Activated CD4-positive, alpha-beta memory T cell treated with anti-CD3 and anti-CD28 coated beads for 36 hours (primary cell): ENCODE measurements around the gene RAB3A. TPM values are rescaled to one million over a fixed set of nuclear protein-coding genes. Genes with fewer than 3 reads are reported as not detected.
A peak's percentile ranks its signal among the peaks of the same experiment; 100 is the strongest.

ENCODE experiments used
- CTCF ChIA-PET: fragments of 350-600 bp; sonication (Branson Sonifier 250); formaldehyde crosslinking; loops from one replicate; lab custom pipeline; 2021; ENCODE audit warnings: antibody characterized with exemption, inconsistent platforms; lab: Charles Lee
- POLR2A ChIA-PET: fragments of 350-600 bp; sonication (Branson Sonifier 250); formaldehyde crosslinking; loops from one replicate; lab custom pipeline; 2021; ENCODE audit warnings: antibody characterized with exemption; lab: Charles Lee
- DNase-seq: peaks from one replicate; pipeline ENCODE4 v3.0.0-alpha.2; 2020
- H3K27ac Mint-ChIP-seq: one replicate; pipeline ENCODE4 v1.8.0; 2021; ENCODE audit warnings: mixed read lengths
- H3K27me3 Mint-ChIP-seq: one replicate; pipeline ENCODE4 v1.8.0; 2021; ENCODE audit warnings: mixed read lengths
- H3K36me3 Mint-ChIP-seq: one replicate; pipeline ENCODE4 v1.8.0; 2021; ENCODE audit warnings: mixed read lengths
- H3K4me1 Mint-ChIP-seq: one replicate; pipeline ENCODE4 v1.8.0; 2021; ENCODE audit warnings: low read depth, mixed read lengths
- H3K4me3 Mint-ChIP-seq: one replicate; pipeline ENCODE4 v1.8.0; 2021; ENCODE audit warnings: mild to moderate bottlenecking, mixed read lengths
- H3K9me3 Mint-ChIP-seq: one replicate; pipeline ENCODE4 v1.8.0; 2021; ENCODE audit warnings: mixed read lengths
- intact Hi-C: fragments of 100-400 bp; cut with micrococcal nuclease; formaldehyde crosslinking; loops from one replicate; pipeline ENCODE4 v1.15.1; 2023
- total RNA-seq, 2 experiments: library from RNA; stranded (reverse); gene quantifications; one replicate each; pipeline ENCODE4 v1.2.3, GENCODE V29; 2021

The RAB3A gene
- total RNA-seq, 2 experiments from 2014 or later = 3.9 to 4.3 TPM

DNA sequence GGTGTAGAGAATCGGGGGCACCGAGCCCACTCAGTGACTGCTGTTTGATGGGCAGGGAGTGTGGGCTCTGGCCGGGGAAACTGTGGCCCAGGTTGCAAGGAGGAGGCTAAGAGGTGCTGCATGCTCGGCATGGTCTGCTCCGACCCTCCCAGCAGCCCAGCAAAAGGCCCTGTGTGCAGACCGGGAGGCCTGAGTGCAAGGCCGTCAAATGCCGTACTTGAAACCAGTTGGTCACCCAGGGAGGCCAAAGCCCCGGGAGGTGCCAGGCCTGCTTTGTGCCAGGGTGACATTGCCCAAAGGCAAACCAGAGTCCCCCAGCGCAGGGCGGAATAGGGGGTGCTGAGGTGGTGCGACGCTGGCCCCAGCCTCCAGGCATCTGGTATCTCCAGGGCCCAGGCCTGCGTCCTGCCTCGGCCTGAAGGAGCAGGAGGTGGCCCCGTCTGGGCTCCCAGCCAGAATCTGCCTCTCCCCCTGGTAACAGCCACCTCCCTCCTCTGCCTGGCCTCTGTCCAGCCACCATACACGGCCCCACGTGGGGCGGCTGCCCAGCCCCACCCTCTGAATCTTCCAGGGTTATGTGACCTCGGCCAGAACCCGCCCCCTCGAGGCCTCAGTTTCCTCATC, 46.9 kb downstream of the RAB3A start:
- Mint-ChIP-seq H3K27ac (no peak overlapping the region), H3K9me3 (no peaks in the 10 kb centered on the region), H3K27me3 (no peaks in the 10 kb centered on the region), H3K4me3 (no peak overlapping the region), H3K4me1 (peaks cover 16% of the 10 kb centered on the region), H3K36me3 (no peaks in the 10 kb centered on the region)
- CTCF ChIA-PET = no interaction called here
- POLR2A ChIA-PET = no interaction called here
- intact Hi-C loops = no loop called here
- no peak for DNase-seq

- no peak overlapping the region for H3K4me3 Mint-ChIP-seq
- H3K4me1 Mint-ChIP-seq = peaks cover 21% of the 10 kb centered on the region
- no peak overlapping the region for H3K27ac Mint-ChIP-seq
- no peaks in the 10 kb centered on the region for H3K27me3 Mint-ChIP-seq
- ChIA-PET CTCF (interaction anchor here (1.7 kb wide), 1 partner anchor 11 kb away, joined by 5 read pairs; no protein-coding TSS in a partner anchor), POLR2A (no interaction called here)
- no peaks in the 10 kb centered on the region for H3K9me3 Mint-ChIP-seq
- intact Hi-C loops = no loop called here
- H3K36me3 Mint-ChIP-seq = no peaks in the 10 kb centered on the region
- no peak for DNase-seq
Observed at GRCh38 chr19:18156268-18156667, 47.6 kb downstream of the RAB3A start.

- Mint-ChIP-seq H3K4me3 (no peak overlapping the region), H3K27ac (no peak overlapping the region), H3K27me3 (no peaks in the 10 kb centered on the region), H3K4me1 (peaks cover 24% of the 10 kb centered on the region), H3K36me3 (no peaks in the 10 kb centered on the region), H3K9me3 (no peaks in the 10 kb centered on the region)
- DNase-seq = no peak
- ChIA-PET CTCF (interaction anchor here (1.7 kb wide), 1 partner anchor 12 kb away, joined by 5 read pairs; no protein-coding TSS in a partner anchor), POLR2A (no interaction called here)
- intact Hi-C loops = no loop called here
Observed at GRCh38 chr19:18155095-18156087, 48.5 kb downstream of the RAB3A start.

DNA sequence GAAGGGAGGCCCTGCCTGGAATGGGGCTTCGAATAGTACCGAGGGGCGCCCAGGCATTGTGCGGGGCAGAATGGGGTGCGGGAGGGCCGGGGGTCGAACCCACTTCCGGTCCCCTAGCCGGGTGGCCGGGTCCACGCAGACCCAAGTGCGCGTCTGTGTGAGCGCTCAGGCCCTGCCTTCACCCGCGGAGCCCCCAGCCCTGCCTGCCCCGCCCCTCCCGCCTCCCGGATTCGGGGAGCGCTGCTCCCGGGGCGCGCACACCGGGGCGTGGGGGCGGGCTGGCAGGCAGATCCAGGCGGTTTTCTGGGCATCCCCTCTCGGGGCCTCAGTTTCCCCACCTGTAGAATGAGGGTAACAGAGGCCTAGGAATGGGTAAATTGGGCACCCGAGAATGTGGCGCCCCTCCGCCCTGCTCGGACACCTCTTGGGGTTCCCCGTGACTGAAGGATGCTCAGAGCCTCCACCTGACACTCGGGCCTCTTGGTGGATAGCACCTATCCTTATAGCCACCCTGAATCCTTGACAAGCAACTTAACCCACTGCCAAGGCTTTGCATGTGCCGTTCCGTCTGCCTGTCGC, 50.2 kb downstream of the RAB3A start:
- Mint-ChIP-seq H3K9me3 (no peaks in the 10 kb centered on the region), H3K27me3 (no peaks in the 10 kb centered on the region), H3K4me3 (peak overlapping the region; percentile 76), H3K36me3 (no peaks in the 10 kb centered on the region), H3K27ac (peak overlapping the region; percentile 14), H3K4me1 (peaks cover 22% of the 10 kb centered on the region)
- CTCF ChIA-PET = no interaction called here
- DNase-seq = peak; percentile 39
- intact Hi-C loops = loop anchor here (2.0 to 5.0 kb wide), 5 partner anchors 56 to 221 kb away; partner anchors contain the start of genes CCDC124 and MAST3
- POLR2A ChIA-PET = no interaction called here

- Mint-ChIP-seq H3K4me3 (peak within 1 kb of the TSS; percentile 76), H3K9me3 (no peaks in the 10 kb centered on the region), H3K27ac (peak within 1 kb of the TSS; percentile 97), H3K36me3 (peaks cover 3% of the 10 kb centered on the region), H3K27me3 (no peaks in the 10 kb centered on the region), H3K4me1 (peaks cover 22% of the 10 kb centered on the region)
- DNase-seq = peak; percentile 100
- ChIA-PET CTCF (interaction anchor here (0.9 to 2.2 kb wide), 9 partner anchors 8 to 146 kb away, joined by 3 to 22 read pairs (median 6); no protein-coding TSS in a partner anchor), POLR2A (interaction anchor here (1.1 to 2.4 kb wide), 9 partner anchors 8 to 170 kb away, joined by 3 to 15 read pairs (median 6); partner anchors contain the start of genes IL12RB1, JUND and LSM4)
- intact Hi-C loops = loop anchor here (1.0 to 5.0 kb wide), 7 partner anchors 34 to 221 kb away; partner anchors contain the start of genes CCDC124 and MAST3
Observed at GRCh38 chr19:18152817-18153555, 50.9 kb downstream of the RAB3A start, which contains the start of gene PIK3R2. PIK3R2 (plus strand) TSS chr19:18153163; CDS start chr19:18155880, 2,717 bp downstream.

GRCh38 chr19:18152442-18152816, 51.4 kb downstream of the RAB3A start:
- H3K27ac Mint-ChIP-seq = peak overlapping the region; percentile 97
- H3K9me3 Mint-ChIP-seq = no peaks in the 10 kb centered on the region
- H3K4me3 Mint-ChIP-seq = peak overlapping the region; percentile 66
- peak; percentile 99 for DNase-seq
- peaks cover 22% of the 10 kb centered on the region for H3K4me1 Mint-ChIP-seq
- H3K36me3 Mint-ChIP-seq = peaks cover 3% of the 10 kb centered on the region
- ChIA-PET CTCF (interaction anchor here (0.9 to 2.2 kb wide), 11 partner anchors 9 to 236 kb away, joined by 3 to 22 read pairs (median 6); no protein-coding TSS in a partner anchor), POLR2A (interaction anchor here (1.0 to 2.4 kb wide), 10 partner anchors 9 to 170 kb away, joined by 3 to 15 read pairs (median 5); partner anchors contain the start of genes IL12RB1, JUND and LSM4)
- intact Hi-C loops = loop anchor here (1.0 to 5.0 kb wide), 7 partner anchors 33 to 220 kb away; partner anchors contain the start of genes CCDC124 and MAST3
- no peaks in the 10 kb centered on the region for H3K27me3 Mint-ChIP-seq

GRCh38 chr19:18150776-18151624, 52.8 kb downstream of the RAB3A start:
- peaks cover 22% of the 10 kb centered on the region for H3K4me1 Mint-ChIP-seq
- intact Hi-C loops = loop anchor here (5.0 kb wide), 3 partner anchors 54 to 219 kb away; partner anchors contain the start of genes CCDC124 and MAST3

DNA sequence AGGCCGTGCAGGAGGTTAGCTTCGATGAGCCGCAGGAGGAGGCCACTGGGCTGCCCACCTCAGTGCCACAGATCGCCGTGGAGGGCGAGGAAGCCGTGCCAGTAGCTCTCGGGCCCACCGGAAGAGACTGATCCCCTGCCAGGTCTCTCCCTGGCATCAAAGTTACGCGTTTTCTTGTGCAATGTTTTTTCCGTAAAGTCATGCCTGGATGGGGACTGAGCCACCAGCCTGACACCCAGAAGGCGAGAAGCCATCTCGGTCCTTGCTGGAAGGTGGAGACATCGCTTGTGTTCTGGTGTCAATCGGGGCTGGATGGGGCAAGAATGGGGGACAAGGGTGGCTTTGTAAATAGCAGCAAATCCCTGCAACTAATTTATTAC, 54.3 kb downstream of the RAB3A start:
- H3K4me1 Mint-ChIP-seq = peaks cover 19% of the 10 kb centered on the region
- H3K9me3 Mint-ChIP-seq = no peaks in the 10 kb centered on the region
- peaks cover 20% of the 10 kb centered on the region for H3K36me3 Mint-ChIP-seq
- no peaks in the 10 kb centered on the region for H3K27me3 Mint-ChIP-seq
- POLR2A ChIA-PET = interaction anchor here (1.6 kb wide), 1 partner anchor 39 kb away, joined by 3 read pairs; no protein-coding TSS in a partner anchor
- CTCF ChIA-PET = no interaction called here
- DNase-seq = no peak
- H3K4me3 Mint-ChIP-seq = no peak overlapping the region
- H3K27ac Mint-ChIP-seq = no peak overlapping the region
- intact Hi-C loops = no loop called here

More at GRCh38 chr19:18150776-18151624, 52.8 kb downstream of the RAB3A start:
- Mint-ChIP-seq H3K27ac (peak overlapping the region; percentile 97), H3K27me3 (no peaks in the 10 kb centered on the region), H3K36me3 (peaks cover 12% of the 10 kb centered on the region), H3K4me3 (peak overlapping the region; percentile 66), H3K9me3 (no peaks in the 10 kb centered on the region)
- ChIA-PET CTCF (interaction anchor here (1.0 to 2.2 kb wide), 10 partner anchors 10 to 268 kb away, joined by 3 to 22 read pairs (median 6); partner anchors contain the start of gene SSBP4), POLR2A (interaction anchor here (1.0 to 2.4 kb wide), 8 partner anchors 10 to 172 kb away, joined by 3 to 15 read pairs (median 6); partner anchors contain the start of genes IL12RB1, JUND and LSM4)
- DNase-seq = no peak

DNA sequence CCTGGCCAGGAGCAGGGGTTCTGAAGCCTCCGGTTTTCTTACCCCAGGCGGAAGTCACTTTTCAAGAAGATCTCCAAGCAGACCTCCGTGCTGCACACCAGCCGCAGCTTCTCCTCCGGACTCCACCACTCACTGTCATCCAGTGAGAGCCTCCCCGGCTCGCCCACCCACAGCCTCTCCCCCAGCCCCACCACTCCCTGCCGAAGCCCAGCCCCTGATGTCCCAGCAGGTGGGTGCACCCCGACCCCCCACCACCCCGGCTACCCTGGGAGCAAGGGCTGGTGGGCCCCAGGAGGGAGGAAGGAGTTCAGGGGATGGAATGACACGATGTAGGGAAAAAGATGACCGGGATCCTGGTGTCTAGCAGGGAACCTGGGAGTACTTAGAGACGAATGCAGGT, 56.4 kb downstream of the RAB3A start:
- CTCF ChIA-PET = no interaction called here
- H3K27ac Mint-ChIP-seq = no peak overlapping the region

More for the DNA sequence above, 56.4 kb downstream of the RAB3A start:
- H3K27me3 Mint-ChIP-seq = no peaks in the 10 kb centered on the region
- no peak for DNase-seq
- intact Hi-C loops = no loop called here
- H3K36me3 Mint-ChIP-seq = peaks cover 23% of the 10 kb centered on the region
- H3K4me3 Mint-ChIP-seq = no peak overlapping the region
- H3K9me3 Mint-ChIP-seq = no peaks in the 10 kb centered on the region
- POLR2A ChIA-PET = no interaction called here
- peaks cover 11% of the 10 kb centered on the region for H3K4me1 Mint-ChIP-seq
